Smooth muscle cell (in vitro differentiated cells): Measurements from ENCODE around the gene MMP19. TPM values are rescaled to one million over a fixed set of nuclear protein-coding genes. Genes with fewer than 3 reads are reported as not detected.

Experiments used
- DNase-seq: peaks from one replicate; lab custom pipeline; 2025; ENCODE audit not compliant: unreplicated experiment; lab: John Stamatoyannopoulos, UW
- H2AFZ ChIP-seq: fragments of 200-600 bp; sonication (generic); 2 replicates; pipeline ENCODE4 v1.6.0; 2016; ENCODE audit warnings: antibody characterized with exemption, low read depth, mild to moderate bottlenecking
- H3F3A ChIP-seq: fragments of 200-600 bp; sonication (generic); 2 replicates; pipeline ENCODE4 v1.6.0; 2017; ENCODE audit warnings: antibody characterized with exemption, low read depth
- H3K27ac ChIP-seq: fragments of 200-600 bp; sonication (generic); 2 replicates; pipeline ENCODE4 v1.5.1; 2016; ENCODE audit warnings: low read depth, mild to moderate bottlenecking
- H3K27me3 ChIP-seq: fragments of 200-600 bp; sonication (generic); 2 replicates; pipeline ENCODE4 v1.6.1; 2016; ENCODE audit warnings: low read depth, mild to moderate bottlenecking
- H3K36me3 ChIP-seq: fragments of 200-600 bp; sonication (generic); 2 replicates; pipeline ENCODE4 v1.5.1; 2016; ENCODE audit warnings: low read depth
- H3K4me1 ChIP-seq: fragments of 200-600 bp; sonication (generic); 2 replicates; pipeline ENCODE4 v1.5.1; 2016; ENCODE audit warnings: low read depth
- H3K4me2 ChIP-seq: fragments of 200-600 bp; sonication (generic); 2 replicates; pipeline ENCODE4 v1.6.0; 2016; ENCODE audit warnings: mild to moderate bottlenecking
- H3K4me3 ChIP-seq: fragments of 200-600 bp; sonication (generic); 2 replicates; pipeline ENCODE4 v1.5.1; 2016; ENCODE audit warnings: mild to moderate bottlenecking
- H3K79me2 ChIP-seq: fragments of 200-600 bp; sonication (generic); 2 replicates; pipeline ENCODE4 v1.6.0; 2016; ENCODE audit warnings: low read depth, mild to moderate bottlenecking
- H3K9ac ChIP-seq: fragments of 200-600 bp; sonication (generic); 2 replicates; pipeline ENCODE4 v1.6.0; 2016; ENCODE audit warnings: low read depth
- H3K9me3 ChIP-seq: fragments of 200-600 bp; sonication (generic); replicated peaks from 2 replicates; pipeline ENCODE4 v1.5.1; 2016; ENCODE audit warnings: low read depth
- H4K20me1 ChIP-seq: fragments of 200-600 bp; sonication (generic); 2 replicates; pipeline ENCODE4 v1.6.0; 2016; ENCODE audit warnings: low read depth
- WGBS: methylation state at CpG from one replicate; pipeline ENCODE4 v1.1.7; 2016; ENCODE audit warnings: low lambda C conversion rate; 5-methylcytosine and 5-hydroxymethylcytosine counted together
- polyA plus RNA-seq: library from polyadenylated mRNA; unstranded; fragments of >200 nt; fragmentation: Nextera tagmentation; extraction: Ambion mirVana; gene quantifications from 2 replicates; pipeline ENCODE4 v1.2.1, GENCODE V29; 2016
- total RNA-seq: library from RNA; depleted of rRNA; stranded (reverse); fragments of >200 nt; gene quantifications from 2 replicates; pipeline ENCODE4 v1.2.3, GENCODE V29; 2014
- TF ChIP-seq, protein P1 (sequence below): fragments of 200-600 bp; sonication (generic); IDR thresholded peaks from 2 replicates; pipeline ENCODE4 v1.5.1; 2017; ENCODE audit warnings: borderline replicate concordance, mild to moderate bottlenecking, antibody characterized with exemption; ENCODE audit not compliant: insufficient read depth, poor library complexity, severe bottlenecking

MMP19 gene
- total and polyA plus RNA-seq, 2 experiments from 2014 or later, result 14.9 to 15.6 TPM

DNA sequence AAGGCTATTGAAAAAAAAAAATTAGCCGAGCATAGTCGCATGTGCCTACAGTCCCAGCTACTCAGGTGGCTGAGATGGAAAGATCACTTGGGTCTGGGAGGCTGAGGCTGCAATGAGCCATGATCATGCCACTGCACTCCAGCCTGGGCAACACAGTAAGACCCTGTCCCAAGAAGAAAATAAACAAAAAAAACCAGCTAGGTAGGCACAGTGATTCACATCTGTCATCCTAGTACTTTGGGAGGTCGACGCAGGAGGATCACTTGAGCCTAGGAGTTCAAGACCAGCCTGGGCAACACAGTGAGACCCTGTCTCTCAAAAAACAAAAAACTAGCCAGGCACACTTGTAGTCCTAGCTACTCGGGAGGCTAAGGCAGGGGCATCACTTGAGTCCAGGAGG is 33.5 kb downstream of the MMP19 start:
- H3K4me3 ChIP-seq, result no peak overlapping the region
- no peak overlapping the region for H3K4me2 ChIP-seq
- H3K9me3 ChIP-seq, result no peaks in the 10 kb centered on the region
- H3F3A ChIP-seq, result peaks cover 4% of the 10 kb centered on the region
- H3K4me1 ChIP-seq, result no peaks in the 10 kb centered on the region
- no peak overlapping the region for H2AFZ ChIP-seq
- DNase-seq, result no peak
- H3K9ac ChIP-seq, result no peak overlapping the region
- TF ChIP-seq, protein P1, sequence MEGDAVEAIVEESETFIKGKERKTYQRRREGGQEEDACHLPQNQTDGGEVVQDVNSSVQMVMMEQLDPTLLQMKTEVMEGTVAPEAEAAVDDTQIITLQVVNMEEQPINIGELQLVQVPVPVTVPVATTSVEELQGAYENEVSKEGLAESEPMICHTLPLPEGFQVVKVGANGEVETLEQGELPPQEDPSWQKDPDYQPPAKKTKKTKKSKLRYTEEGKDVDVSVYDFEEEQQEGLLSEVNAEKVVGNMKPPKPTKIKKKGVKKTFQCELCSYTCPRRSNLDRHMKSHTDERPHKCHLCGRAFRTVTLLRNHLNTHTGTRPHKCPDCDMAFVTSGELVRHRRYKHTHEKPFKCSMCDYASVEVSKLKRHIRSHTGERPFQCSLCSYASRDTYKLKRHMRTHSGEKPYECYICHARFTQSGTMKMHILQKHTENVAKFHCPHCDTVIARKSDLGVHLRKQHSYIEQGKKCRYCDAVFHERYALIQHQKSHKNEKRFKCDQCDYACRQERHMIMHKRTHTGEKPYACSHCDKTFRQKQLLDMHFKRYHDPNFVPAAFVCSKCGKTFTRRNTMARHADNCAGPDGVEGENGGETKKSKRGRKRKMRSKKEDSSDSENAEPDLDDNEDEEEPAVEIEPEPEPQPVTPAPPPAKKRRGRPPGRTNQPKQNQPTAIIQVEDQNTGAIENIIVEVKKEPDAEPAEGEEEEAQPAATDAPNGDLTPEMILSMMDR, result no peak
- H3K27ac ChIP-seq, result no peak overlapping the region
- H4K20me1 ChIP-seq, result peaks cover 100% of the 10 kb centered on the region
- H3K79me2 ChIP-seq, result peaks cover 100% of the 10 kb centered on the region
- no peaks in the 10 kb centered on the region for H3K27me3 ChIP-seq
- no peaks in the 10 kb centered on the region for H3K36me3 ChIP-seq
- 93% methylated on average over 5 of the region's 5 CpGs for WGBS

DNA sequence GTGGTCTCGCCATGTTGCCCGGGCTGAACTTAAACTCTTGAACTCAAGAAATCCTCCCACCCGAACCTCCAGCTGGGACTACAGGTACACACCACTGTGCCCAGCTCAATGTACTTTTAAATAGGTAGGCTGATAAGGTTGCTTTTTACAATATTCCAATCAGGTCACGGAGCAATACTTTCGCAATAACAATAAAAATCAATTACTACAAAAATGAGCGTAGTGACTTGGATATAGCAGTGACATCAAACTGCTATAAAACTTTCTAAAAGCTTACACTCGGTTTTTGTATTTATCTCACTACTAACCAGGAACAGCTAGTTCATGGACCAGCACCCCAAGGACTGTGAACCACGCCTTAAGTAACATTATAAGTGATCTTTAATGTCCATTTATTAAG is 35.8 kb downstream of the MMP19 start:
- Histone ChIP-seq H2AFZ (no peak overlapping the region), H3F3A (no peaks in the 10 kb centered on the region), H3K4me1 (no peaks in the 10 kb centered on the region), H3K9ac (no peak overlapping the region), H3K27ac (no peak overlapping the region), H3K4me3 (no peak overlapping the region), H3K27me3 (no peaks in the 10 kb centered on the region), H3K36me3 (peaks cover 3% of the 10 kb centered on the region), H3K9me3 (no peaks in the 10 kb centered on the region), H3K4me2 (no peak overlapping the region), H3K79me2 (peaks cover 98% of the 10 kb centered on the region), H4K20me1 (peaks cover 97% of the 10 kb centered on the region)
- TF ChIP-seq, protein P1, result no peak
- 97% methylated on average over 8 of the region's 8 CpGs for WGBS
- no peak for DNase-seq

DNA sequence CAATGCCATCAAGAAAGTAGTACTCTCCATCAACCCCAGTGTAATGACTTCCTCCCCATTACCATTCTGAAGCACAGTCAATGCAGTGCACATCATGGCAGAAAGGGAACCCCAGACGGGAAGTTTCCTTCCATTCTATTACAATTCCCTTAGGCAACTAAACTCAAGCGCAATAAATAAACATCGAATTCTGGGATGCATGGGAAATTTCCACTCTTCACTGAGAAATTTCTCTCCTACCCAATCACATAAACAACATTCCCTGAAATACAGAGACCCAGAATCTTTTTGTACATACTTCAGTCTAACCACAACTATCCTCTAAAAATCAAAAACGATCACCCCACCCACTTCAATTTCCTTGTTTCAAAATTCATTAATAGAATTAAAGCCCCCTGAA is 45.2 kb downstream of the MMP19 start:
- WGBS, result 87% methylated on average over 4 of the region's 4 CpGs
- no peak overlapping the region for H3K4me2 ChIP-seq
- no peaks in the 10 kb centered on the region for H3F3A ChIP-seq
- H3K27me3 ChIP-seq, result no peaks in the 10 kb centered on the region
- DNase-seq, result no peak
- no peak overlapping the region for H2AFZ ChIP-seq
- no peak overlapping the region for H3K9ac ChIP-seq
- no peaks in the 10 kb centered on the region for H3K9me3 ChIP-seq
- peaks cover 54% of the 10 kb centered on the region for H4K20me1 ChIP-seq
- peaks cover 42% of the 10 kb centered on the region for H3K36me3 ChIP-seq
- no peak overlapping the region for H3K27ac ChIP-seq
- peaks cover 80% of the 10 kb centered on the region for H3K79me2 ChIP-seq
- no peak overlapping the region for H3K4me3 ChIP-seq
- no peaks in the 10 kb centered on the region for H3K4me1 ChIP-seq
- TF ChIP-seq, protein P1, result no peak

DNA sequence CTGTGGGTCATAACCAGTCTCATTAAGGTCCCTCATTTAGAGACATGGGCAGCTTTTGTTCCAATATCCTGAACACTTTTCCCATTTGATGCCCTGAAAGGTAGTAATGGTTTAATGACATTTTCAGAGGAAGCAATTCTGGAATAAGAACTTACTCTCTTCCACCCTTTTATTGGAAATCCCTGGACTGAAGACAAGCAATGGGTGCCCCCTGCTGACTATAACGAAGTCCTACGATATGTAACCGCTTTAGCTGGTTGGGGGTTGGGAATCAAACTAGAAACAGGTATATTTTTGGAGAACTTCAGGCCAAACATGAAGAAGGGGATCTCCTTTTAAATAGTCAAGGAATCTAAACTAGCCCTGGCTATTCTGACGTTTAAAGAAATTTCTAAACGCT is 45.7 kb downstream of the MMP19 start:
- peaks cover 42% of the 10 kb centered on the region for H3K36me3 ChIP-seq

More for the DNA sequence above, 45.7 kb downstream of the MMP19 start:
- Histone ChIP-seq H3K27ac (no peak overlapping the region), H3K9me3 (no peaks in the 10 kb centered on the region), H3K4me1 (no peaks in the 10 kb centered on the region), H3K9ac (no peak overlapping the region), H3F3A (no peaks in the 10 kb centered on the region), H3K79me2 (peaks cover 77% of the 10 kb centered on the region), H3K4me3 (no peak overlapping the region), H3K27me3 (no peaks in the 10 kb centered on the region), H3K4me2 (no peak overlapping the region), H2AFZ (no peak overlapping the region), H4K20me1 (peaks cover 53% of the 10 kb centered on the region)
- no peak for DNase-seq
- WGBS, result 58% methylated on average over 5 of the region's 5 CpGs
- TF ChIP-seq, protein P1, result peak; percentile 42
